ENCODE data around the gene BCL11A. TPM values are rescaled to one million over a fixed set of nuclear protein-coding genes. Genes with fewer than 3 reads are reported as not detected.

BCL11A gene
- polyA plus RNA-seq, 1 donor (not counting 4 experiments of a cell fraction or from before 2014, with no cell fraction given): 5.0 TPM

GRCh38 chr2:60552851-60553494 lies 481 bp downstream of the BCL11A start:
- FAIRE-seq (no peak), DNase-seq (ENCODE audit: low read depth, low spot score) (no peak)
- H3K27ac ChIP-seq (ENCODE audit: control insufficient read depth, insufficient read depth, low read length): peak overlapping the region; percentile 64
- H3K27me3 ChIP-seq (ENCODE audit: control insufficient read depth, extremely low read depth, insufficient read depth, low read length): peaks cover 10% of the 10 kb centered on the region
- H3K4me3 ChIP-seq (ENCODE audit: control insufficient read depth in 2 of 3, extremely low read depth in 1 of 3, insufficient read depth in 2 of 3, low read depth in 1 of 3, low read length in 3 of 3): peak overlapping the region; percentile 53 to 91 (median 86)
- peaks cover 19% of the 10 kb centered on the region for H3K4me1 ChIP-seq (ENCODE audit: control insufficient read depth, extremely low read depth, insufficient read depth, low read length)
- peaks cover 37% of the 10 kb centered on the region for H3K79me2 ChIP-seq (ENCODE audit: control insufficient read depth, insufficient read depth, low read length)
- H3K36me3 ChIP-seq (ENCODE audit: control insufficient read depth in 2 of 2, extremely low read depth in 1 of 2, insufficient read depth in 2 of 2, low read length in 2 of 2): no peaks in the 10 kb centered on the region
- no peaks in the 10 kb centered on the region for H3K9me1 ChIP-seq (ENCODE audit: control insufficient read depth, extremely low read depth, insufficient read depth, low read length)
- H2AFZ ChIP-seq (ENCODE audit: control insufficient read depth, low read length): peak overlapping the region; percentile 66
- dilution Hi-C loops (cut with MboI; ENCODE audit: extremely low pct_ligation_motif_present, low sequenced_read_pairs): no loop called here
- no peaks in the 10 kb centered on the region for H4K20me1 ChIP-seq (ENCODE audit: control insufficient read depth, extremely low read depth, insufficient read depth, low read length)
- H3K9ac ChIP-seq (ENCODE audit: control insufficient read depth, extremely low read depth, insufficient read depth, low read length): peak overlapping the region; percentile 77
- TF ChIP-seq, protein P1, sequence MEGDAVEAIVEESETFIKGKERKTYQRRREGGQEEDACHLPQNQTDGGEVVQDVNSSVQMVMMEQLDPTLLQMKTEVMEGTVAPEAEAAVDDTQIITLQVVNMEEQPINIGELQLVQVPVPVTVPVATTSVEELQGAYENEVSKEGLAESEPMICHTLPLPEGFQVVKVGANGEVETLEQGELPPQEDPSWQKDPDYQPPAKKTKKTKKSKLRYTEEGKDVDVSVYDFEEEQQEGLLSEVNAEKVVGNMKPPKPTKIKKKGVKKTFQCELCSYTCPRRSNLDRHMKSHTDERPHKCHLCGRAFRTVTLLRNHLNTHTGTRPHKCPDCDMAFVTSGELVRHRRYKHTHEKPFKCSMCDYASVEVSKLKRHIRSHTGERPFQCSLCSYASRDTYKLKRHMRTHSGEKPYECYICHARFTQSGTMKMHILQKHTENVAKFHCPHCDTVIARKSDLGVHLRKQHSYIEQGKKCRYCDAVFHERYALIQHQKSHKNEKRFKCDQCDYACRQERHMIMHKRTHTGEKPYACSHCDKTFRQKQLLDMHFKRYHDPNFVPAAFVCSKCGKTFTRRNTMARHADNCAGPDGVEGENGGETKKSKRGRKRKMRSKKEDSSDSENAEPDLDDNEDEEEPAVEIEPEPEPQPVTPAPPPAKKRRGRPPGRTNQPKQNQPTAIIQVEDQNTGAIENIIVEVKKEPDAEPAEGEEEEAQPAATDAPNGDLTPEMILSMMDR (optimal IDR thresholded peaks at IDR 0.05 in 1 of 3, IDR thresholded peaks at IDR 0.05 in 1 of 3, conservative IDR thresholded peaks at IDR 0.05 in 1 of 3; ENCODE audit: extremely low read depth in 1 of 3, insufficient read depth in 2 of 3, low read length in 3 of 3): no peak
- no peak for TF ChIP-seq EZH2 (IDR thresholded peaks at IDR 0.05; ENCODE audit: low read length)
- no peaks in the 10 kb centered on the region for H3K9me3 ChIP-seq (ENCODE audit: control insufficient read depth, low read depth, low read length)
- peak overlapping the region; percentile 90 for H3K4me2 ChIP-seq (ENCODE audit: control insufficient read depth, extremely low read depth, insufficient read depth, low read depth, low read length)

DNA sequence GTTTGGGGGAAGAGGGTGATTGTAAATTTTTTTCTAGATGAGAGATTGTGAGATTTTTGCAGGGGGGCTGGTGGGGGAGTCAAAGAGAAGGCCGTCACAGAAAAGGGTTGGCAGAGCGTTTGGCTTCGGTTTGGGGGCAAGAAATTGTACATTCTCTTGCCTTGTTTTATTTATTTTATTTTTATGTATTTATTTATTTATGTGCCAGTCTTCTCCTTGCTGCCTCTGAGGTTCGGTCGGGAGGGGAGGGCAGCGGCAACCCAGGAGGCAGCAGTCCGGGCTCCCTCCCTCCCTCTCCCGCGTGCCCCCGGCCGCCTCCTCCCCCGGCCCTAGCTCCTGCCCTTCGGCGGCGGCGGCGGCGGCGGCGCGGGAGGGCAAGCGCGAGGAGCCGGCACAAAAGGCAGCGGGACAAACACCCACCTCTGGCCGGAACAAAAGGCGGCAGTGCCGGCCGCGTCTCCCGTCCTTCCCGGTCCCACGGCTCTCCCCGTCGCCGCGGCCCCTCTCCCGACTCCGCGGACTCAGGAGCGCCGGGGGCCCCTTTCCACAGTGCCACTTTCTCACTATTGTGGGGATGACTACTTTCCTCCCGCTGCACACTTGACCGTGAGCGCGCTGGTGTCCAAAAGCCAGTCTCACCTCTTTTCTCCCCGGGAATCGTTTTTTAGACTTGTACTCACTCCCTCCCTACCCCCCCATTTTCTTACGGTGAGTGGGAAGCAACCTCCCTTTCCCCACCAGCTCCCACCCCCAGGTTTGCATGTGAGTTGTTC lies 1.2 kb downstream of the BCL11A start:
- no peaks in the 10 kb centered on the region for H3K36me3 ChIP-seq (ENCODE audit: control insufficient read depth in 2 of 2, extremely low read depth in 1 of 2, insufficient read depth in 2 of 2, low read length in 2 of 2)
- H3K27me3 ChIP-seq (ENCODE audit: control insufficient read depth, extremely low read depth, insufficient read depth, low read length): peaks cover 9% of the 10 kb centered on the region
- H3K4me1 ChIP-seq (ENCODE audit: control insufficient read depth, extremely low read depth, insufficient read depth, low read length): peaks cover 25% of the 10 kb centered on the region
- peak overlapping the region; percentile 53 to 91 (median 86) for H3K4me3 ChIP-seq (ENCODE audit: control insufficient read depth in 2 of 3, extremely low read depth in 1 of 3, insufficient read depth in 2 of 3, low read depth in 1 of 3, low read length in 3 of 3)
- peak overlapping the region; percentile 90 for H3K4me2 ChIP-seq (ENCODE audit: control insufficient read depth, extremely low read depth, insufficient read depth, low read depth, low read length)
- H3K9ac ChIP-seq (ENCODE audit: control insufficient read depth, extremely low read depth, insufficient read depth, low read length): peak overlapping the region; percentile 77
- dilution Hi-C loops (cut with MboI; ENCODE audit: extremely low pct_ligation_motif_present, low sequenced_read_pairs): no loop called here
- H4K20me1 ChIP-seq (ENCODE audit: control insufficient read depth, extremely low read depth, insufficient read depth, low read length): no peaks in the 10 kb centered on the region
- H3K9me3 ChIP-seq (ENCODE audit: control insufficient read depth, low read depth, low read length): no peaks in the 10 kb centered on the region
- FAIRE-seq (no peak), DNase-seq (ENCODE audit: low read depth, low spot score) (no peak)
- TF ChIP-seq, protein P1 (optimal IDR thresholded peaks at IDR 0.05 in 1 of 3, IDR thresholded peaks at IDR 0.05 in 1 of 3, conservative IDR thresholded peaks at IDR 0.05 in 1 of 3; ENCODE audit: extremely low read depth in 1 of 3, insufficient read depth in 2 of 3, low read length in 3 of 3): no peak
- no peak for TF ChIP-seq EZH2 (IDR thresholded peaks at IDR 0.05; ENCODE audit: low read length)
- peak overlapping the region; percentile 64 for H3K27ac ChIP-seq (ENCODE audit: control insufficient read depth, insufficient read depth, low read length)
- peaks cover 44% of the 10 kb centered on the region for H3K79me2 ChIP-seq (ENCODE audit: control insufficient read depth, insufficient read depth, low read length)
- H3K9me1 ChIP-seq (ENCODE audit: control insufficient read depth, extremely low read depth, insufficient read depth, low read length): no peaks in the 10 kb centered on the region
- H2AFZ ChIP-seq (ENCODE audit: control insufficient read depth, low read length): peak overlapping the region; percentile 66

Data from keratinocyte (primary cell).